GM21717 (cell line): ENCODE results near the gene RAB6A.
"Not testable (repeated sequence)": the region's sequence is repeated elsewhere in the genome, so short reads cannot be mapped to it uniquely, and the experiment has no call there.

Source experiments
- ATAC-seq: cut with Tn5 transposase; IDR thresholded peaks from one replicate; pipeline ENCODE4 v1.9.1; 2021; ENCODE audit warnings: mild to moderate bottlenecking, moderate library complexity; ENCODE audit not compliant: unreplicated experiment

Gene RAB6A

DNA sequence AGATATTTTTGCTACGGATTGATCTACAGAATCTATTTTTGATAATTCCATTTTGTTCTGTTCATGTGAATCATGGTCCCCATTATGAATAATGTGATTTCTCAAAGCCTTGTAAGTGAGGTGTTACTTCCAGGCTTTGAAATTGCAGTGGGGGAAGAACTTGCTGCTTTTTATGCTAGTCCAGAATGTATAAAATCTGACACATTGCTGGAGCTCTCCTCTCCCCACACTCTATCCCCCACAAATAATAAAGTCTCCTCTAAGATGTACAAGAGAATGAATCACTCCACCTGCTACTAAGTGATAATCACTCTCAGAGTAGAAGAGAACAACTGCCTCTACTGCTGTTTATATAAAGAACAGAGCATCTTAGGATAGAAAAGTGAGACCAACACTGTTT lies 5.9 kb upstream of the RAB6A start:
- ATAC-seq: no peak

DNA sequence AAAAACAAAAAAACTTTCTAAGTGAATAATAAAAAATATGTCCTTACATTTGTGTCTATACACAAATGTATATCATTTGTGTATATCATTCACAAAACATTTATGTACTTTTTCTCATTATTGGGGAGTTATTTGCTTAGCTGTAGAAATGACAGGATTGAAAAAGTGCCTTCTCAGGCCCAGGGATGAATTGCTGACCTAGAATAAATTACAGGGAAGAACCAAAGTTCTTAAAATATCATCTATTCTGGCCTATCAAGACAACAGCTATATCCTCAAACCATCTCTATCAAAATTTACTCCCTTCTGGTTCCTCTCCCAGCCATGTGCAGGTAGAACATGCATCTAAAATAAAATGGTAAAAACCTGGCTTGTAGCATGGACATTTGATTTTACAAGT lies 1.9 kb upstream of the RAB6A start:
- ATAC-seq: no peak

DNA sequence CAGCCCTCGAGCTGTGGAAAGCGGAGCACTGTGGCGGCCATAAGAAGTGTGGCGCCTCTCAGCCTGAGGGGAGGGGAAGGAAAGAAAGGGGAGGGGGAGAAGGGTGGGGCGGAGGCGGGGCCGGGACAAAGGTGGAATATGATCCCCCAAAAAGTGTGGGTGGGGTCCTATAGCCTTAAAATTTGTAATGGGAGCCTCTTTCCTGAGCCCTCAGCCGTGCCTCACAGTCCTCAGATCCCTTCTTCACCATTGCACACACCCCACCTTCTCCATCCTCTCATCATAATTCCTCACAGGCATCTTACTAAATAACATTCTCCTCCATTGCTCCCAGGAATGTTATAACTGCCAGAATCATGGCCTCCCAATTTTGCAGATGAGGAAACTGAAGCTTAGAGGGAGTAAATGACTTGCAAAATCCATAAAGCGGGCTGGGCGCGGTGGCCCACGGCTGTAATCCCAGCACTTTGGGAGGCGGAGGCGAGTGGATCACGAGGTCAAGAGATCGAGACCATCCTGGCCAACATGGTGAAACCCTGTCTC lies 600 bp upstream of the RAB6A start:
- ATAC-seq: peak; percentile 9

DNA sequence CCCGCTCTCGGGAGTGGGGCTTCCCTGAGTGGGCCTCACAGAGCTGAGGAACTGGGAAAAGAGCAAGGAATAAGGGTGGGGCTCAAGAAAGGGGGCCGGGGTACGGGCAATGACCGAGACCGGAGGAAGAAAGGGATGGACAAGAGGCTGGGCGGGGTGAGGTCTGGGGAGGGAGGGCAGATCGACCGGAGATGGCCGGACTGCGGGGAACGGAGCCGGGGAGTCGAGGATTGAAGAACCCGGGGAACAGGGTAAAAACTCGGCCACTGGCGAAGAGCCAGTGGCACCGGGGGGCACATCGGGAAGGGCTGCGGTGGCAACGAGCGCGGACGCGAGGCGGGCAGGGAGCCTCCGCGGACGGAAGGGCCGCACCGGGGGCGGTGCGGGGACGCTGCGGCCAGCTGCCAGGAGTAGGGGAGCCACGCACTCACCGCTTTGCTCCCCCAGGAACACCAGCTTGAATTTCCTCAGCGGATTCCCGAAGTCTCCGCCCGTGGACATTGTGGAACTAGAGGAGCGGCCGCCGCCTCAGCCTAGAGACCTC lies 667 bp downstream of the RAB6A start:
- ATAC-seq: peak; percentile 13

DNA sequence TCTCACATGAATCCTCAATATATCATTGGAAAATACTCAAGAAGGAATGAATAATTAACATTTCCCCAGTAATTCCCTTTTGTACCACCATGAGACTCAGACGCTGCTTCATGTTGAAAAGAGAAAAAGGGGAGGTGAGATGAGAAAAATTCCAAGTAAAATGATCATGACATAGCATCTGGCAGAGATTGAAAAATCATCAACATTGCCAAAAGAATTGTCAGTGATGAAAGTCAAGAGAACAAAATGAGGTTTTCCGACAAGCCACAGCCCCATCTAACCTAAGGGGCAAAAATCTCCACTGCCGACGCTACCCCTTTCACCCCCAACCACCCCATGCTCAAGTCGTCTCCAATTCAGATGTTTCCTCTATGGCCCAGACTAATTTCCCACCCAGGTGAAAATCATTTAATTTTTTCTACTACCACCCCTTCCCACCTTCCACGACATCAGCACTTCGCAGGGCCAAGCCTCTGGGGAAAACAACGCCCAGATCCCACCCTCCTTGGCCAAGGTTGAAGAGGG lies 1.2 kb downstream of the RAB6A start:
- no peak for ATAC-seq

DNA sequence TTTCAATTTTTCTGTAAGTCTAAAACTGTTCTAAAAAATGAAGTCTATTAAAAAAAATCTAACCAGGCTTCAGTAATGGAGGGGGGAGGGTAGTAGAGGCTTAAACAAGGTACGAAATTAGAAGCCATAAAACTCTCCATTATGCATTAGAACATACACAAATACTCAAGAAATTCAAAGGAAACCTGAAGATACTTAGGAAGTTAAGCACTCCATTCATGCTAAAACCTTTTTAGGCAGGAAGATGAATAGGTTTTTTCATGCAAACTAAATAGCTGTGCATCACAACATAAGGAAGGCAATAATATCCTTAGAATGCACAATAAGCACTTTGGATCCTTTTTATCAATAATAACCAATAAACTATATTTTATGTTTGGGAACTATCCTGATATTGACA lies 2.4 kb downstream of the RAB6A start:
- ATAC-seq: no peak

DNA sequence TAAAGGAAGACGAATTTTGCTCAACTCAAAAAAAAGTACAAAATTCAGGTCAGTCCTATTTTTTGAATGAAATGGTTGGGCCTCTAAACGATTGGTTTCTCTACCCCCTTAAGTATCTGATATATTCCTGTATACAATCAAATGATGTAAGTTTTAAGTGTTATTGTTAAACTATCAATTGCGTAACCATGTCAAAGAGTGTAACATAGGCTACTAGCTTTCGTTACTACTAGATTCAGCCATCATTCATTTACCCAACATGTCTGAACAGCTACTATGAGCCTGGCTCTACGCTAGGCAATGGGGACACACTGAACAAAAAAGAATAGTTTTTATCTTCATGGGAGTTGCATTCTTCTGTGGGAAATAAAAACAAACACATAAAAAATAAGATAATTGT lies 3.3 kb downstream of the RAB6A start:
- ATAC-seq: no peak

DNA sequence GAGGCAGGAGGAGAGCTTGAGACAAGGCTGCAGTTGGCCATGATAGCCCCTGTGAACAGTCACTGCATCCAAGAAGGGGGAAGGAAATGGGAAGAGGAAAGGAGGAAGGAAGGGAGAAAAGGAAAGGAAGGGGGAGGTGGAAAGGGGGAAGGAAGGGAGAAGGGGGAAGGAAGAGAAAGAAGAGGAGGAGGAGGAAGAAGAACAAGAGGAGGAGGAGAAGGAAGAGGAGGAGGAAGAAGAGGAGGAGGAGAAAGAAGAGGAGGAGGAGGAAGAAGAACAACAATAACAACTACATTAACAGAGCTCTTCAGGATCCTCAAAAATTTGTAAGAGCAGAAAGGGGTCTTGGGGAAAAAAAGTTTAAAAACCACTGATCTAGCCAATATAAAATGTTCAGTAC lies 5.2 kb downstream of the RAB6A start:
- ATAC-seq: no peak

DNA sequence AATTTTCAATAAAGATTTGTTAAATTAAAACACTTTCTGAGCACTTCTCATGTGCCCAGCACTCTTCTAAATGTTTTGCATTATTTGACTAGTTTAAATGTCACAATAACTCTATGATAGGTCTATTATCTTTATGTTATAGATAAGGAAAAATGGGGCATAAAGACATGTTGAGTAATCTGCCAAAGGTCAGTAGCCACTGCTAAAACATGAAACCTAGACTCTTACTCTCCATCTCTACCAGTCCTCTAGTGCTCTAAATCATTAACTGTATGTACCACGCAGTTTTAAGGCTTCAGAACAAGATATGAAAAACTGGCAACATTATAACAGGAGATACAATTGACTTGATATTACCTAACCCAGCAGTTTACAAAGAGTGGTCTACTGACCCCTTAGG lies 6.9 kb downstream of the RAB6A start:
- ATAC-seq: no peak

DNA sequence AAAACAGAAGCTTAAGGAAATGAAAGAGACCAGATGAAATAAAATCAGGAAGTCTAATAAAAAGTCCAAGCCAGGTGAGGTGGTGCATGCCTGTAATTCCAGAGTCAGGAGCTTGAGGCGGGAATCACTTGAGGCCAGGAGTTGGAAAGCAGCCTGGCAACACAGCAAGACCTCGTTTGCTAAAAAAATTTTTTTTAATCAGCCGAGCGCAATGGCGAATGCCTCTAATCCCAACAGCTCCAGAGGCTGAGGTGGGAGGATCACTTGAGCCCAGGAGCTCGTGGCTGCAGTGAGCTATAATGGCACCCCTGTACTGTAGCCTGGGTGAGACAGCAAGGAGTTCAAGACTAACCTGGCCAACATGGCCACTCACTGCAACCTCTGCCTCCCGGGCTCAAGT lies 8.0 kb downstream of the RAB6A start:
- ATAC-seq: no peak

DNA sequence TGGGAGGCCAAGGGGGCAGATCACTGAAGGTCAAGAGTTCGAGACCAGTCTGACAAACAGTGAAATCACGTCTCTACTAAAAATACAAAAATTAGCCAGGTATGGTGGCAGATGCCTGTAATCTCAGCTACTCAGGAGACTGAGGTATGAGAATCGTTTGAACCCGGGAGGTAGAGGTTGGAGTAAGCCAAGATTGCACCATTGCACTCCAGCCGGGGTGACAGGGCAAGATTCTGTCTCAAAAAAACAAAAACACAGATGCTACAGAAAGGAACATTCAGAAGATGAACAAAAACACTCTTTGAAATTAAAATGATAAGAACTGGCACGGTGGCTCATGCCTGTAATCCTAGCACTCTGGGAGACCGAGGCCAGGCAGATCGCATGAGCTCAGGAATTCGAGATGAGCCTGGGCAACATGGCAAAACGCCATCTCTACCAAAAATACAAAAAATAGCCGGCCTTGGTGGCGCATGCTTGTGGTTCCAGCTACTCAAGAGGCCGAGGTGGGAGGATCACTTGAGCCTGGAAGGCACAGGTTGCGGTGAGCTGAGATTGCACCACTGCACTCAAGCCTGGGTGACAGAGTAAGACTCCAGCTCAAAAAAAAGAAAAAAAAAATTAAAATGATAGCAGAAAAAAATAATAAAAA lies 8.5 kb downstream of the RAB6A start:
- no peak for ATAC-seq

DNA sequence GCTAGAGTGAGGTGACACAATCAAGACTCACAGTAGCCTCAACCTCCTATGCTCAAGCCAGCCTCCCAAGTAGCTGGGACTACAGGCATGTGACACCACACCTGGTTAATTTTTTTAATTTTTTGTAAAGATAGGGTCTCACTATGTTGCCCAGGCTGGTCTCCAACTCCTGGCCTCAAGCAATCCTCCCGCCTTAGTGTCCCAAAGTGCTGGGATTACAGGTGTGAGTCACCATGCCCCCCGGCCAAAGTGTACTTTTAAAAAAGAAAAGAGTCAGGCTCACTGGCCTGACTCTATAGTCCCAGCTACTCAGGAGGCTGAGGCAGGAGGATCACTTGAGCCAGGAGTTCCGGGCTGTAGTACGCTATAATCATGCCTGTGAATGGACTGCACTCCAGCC lies 10.0 kb downstream of the RAB6A start:
- not testable (repeated sequence) for ATAC-seq

DNA sequence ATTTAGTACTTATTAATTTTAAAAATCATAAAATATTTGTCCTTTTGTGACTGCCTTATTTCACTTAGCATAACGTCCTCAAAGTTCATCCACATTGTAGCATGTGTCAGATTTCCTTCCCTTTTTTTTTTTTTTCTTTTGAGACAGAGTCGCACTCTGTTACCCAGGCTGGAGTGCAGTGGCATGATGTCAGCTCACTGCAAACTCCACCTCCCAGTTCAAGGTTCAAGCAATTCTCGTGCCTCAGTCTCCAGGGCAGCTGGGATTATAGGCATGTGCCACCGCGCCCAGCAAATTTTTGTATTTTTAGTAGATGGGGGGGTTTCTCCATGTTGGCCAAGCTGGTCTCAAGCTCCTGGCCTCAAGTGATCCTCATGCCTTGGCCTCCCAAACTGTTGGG lies 10.6 kb downstream of the RAB6A start:
- ATAC-seq: no peak

DNA sequence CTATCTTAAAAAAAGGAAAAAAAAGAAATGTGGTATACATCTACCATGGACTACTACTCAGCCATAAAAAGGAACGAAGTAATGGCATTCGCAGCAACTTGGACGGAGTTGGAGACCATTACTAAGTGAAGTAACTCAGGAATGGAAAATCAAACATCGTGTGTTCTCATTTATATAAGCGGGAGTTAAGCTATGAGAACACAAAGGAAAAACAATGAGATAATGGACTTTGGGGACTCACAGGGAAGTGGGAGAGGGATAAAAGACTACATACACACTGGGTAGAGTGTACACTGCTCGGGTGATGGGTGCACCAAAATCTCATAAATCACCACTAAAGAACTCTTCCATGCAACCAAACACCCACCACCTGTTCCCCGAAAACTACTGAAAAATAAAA lies 11.8 kb downstream of the RAB6A start:
- ATAC-seq: no peak

DNA sequence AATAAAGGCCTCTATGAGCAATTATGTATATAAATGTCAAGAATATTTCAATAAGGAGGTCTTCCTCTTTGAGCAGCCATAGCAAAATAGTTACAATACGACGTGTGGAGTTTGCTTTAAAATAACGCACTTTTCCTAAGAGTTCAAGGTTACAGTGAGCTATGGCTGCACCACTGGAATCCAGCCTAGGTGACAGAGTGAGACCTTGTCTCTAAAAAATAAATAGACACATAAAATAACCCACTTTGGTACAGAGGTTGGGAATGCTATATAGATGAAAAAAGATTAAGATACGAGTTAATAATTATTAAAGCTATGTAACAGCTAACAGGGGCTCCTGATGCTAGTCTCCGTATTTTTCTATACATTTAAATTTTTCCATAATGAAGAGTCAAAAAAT lies 12.6 kb downstream of the RAB6A start:
- no peak for ATAC-seq

DNA sequence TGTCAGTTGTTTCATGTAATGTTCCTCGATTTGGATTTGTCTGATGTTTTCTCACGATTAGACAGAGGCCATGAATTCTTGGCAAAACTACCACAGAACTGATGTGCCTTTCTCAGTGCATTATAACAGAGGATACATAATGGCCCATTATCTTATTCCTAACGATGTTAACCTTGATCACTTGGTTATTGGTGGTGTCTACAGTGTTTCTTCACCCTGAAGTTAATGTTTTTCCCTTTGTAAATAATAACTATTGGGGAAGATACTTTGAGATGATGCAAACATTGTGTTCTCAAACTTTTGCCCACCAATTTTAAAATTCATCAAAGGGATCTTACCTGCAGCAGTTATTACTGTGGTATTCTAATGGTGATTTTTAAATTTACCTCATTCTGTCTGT lies 13.1 kb downstream of the RAB6A start:
- no peak for ATAC-seq

DNA sequence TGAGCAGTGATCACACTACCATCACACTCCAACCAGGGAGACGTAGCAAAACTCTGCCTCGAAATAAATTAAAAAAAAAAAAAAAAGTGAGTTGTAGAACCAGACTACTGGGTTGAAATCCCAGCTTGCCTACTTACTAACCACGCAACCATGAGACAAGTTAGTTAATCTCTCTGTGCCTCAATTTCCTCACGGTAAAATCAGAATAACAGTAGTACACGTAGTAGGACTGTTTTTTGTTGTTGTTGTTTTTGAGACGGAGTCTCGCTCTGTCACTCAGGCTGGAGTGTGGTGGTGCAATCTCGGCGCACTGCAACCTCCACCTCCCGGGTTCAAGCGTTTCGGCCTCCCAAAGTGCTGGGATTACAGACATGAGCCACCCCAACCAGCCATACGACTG lies 14.2 kb downstream of the RAB6A start:
- ATAC-seq: no peak

DNA sequence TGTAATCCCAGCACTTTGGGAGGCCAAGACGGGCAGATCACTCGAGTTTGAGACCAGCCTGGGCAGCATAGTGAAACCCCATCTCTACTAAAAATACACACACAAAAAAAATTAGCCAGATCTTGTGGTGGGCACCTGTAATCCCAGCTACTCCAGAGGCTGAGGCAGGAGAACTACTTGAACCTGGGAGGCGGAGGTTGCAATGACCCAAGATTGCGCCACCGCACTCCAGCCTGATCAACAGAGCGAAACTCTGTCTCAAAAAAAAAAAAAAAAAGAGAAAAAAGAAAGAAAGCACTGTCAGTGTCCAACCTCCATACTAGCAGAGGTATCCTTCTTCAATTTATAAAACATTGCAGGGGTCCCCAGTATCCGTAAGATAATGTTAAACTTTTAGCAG lies 17.8 kb downstream of the RAB6A start:
- ATAC-seq: no peak

DNA sequence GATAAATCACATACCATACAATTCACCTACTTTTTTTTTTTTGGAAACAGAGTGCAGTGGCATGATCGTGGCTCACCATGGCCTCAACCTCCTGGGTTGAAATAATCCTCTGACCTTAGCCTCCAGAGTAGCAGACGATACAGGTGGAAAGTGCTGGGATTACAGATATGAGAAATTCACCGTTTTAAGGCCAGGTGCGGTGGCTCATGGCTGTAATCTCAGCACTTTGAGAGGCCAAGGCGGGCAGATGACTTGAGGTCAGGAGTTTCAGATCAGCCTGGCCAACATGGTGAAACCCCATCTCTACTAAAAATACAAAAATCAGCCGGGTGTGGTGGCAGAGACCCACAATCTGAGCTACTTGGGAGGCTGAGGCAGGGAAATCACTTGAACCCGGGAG lies 24.9 kb downstream of the RAB6A start:
- not testable (repeated sequence) for ATAC-seq

DNA sequence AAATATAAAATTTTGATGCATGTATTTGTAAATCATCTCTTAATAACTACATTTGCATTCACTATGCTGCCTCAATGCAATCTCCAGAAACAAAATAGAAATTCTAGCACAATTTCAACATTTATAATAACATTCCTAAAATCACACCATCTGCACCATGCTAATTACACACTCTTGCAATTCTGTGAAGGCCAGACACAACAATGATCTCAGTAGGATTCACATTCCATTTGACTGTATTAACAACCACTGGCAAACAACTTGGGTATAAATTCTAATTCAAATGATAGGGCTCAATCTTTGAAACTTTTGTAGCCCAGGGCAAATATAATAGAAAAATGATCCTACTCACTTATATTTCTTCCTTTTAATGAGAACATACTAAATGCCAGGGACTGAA lies 25.9 kb downstream of the RAB6A start:
- no peak for ATAC-seq

DNA sequence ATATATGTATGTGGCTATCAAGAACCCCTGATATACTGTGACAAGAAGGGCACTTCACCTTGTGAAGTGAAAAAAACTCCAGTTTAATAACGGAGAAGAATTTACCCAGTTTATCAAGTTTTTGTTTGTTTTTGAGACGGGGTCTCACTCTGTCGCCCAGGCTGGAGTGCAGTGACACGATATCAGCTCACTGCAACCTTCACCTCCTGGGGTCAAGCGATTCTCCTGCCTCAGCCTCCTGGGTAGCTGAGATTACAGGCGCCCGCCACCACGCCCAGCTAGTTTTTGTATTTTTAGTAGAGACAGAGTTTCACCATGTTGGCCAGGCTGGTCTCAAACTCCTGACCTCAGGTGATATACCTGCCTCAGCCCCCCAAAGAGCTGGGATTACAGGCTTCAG lies 26.9 kb downstream of the RAB6A start:
- not testable (repeated sequence) for ATAC-seq

DNA sequence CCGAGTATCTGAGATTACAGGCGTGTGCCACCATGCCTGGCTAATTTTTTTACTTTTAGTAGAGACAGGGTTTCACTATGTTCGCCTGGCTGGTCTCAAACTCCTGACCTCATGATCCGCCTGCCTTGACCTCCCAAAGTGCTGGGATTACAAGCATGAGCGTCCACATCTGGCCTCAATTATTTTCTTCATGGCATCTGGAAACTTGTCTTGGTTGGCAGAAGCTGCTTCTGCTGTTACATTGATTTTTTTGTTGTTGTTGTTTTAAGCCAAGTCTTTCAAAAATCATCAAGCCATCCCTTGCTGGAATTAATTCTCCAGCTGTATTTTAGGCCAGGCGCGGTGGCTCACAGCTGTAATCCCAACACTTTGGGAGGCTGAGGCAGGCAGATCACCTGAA lies 27.9 kb downstream of the RAB6A start:
- not testable (repeated sequence) for ATAC-seq
